BJ (cell line): ENCODE measurements around the gene ATP2C2. TPM values are rescaled to one million over a fixed set of nuclear protein-coding genes. Genes with fewer than 3 reads are reported as not detected.

ENCODE experiments used
- CTCF ChIA-PET: fragments of 350-600 bp; formaldehyde crosslinking; extraction: SDS; loops from one replicate; lab custom pipeline; 2021; ENCODE audit warnings: antibody characterized with exemption, inconsistent platforms; lab: Yijun Ruan, JAX
- POLR2A ChIA-PET: fragments of 300-600 bp; sonication (Branson Sonifier 250); formaldehyde crosslinking; extraction: SDS; loops from one replicate; lab custom pipeline; 2021; ENCODE audit warnings: antibody characterized with exemption; lab: Charles Lee
- DNase-seq: peaks from one replicate; pipeline ENCODE4 v3.0.0-alpha.2; 2011; ENCODE audit warnings: low read depth
- H3K27me3 ChIP-seq: 2 replicates; pipeline ENCODE4 v1.6.0; 2011; ENCODE audit warnings: low read length; ENCODE audit not compliant: control insufficient read depth, insufficient read depth
- H3K36me3 ChIP-seq: 2 replicates; pipeline ENCODE4 v1.5.1; 2011; ENCODE audit warnings: low read length; ENCODE audit not compliant: control insufficient read depth, insufficient read depth
- H3K4me3 ChIP-seq: 2 replicates; pipeline ENCODE4 v1.5.1; 2011; ENCODE audit warnings: low read depth, mild to moderate bottlenecking, control low read depth, low read length
- polyA plus RNA-seq: library from polyadenylated mRNA; depleted of rRNA; stranded (reverse); fragments of >200 nt; gene quantifications from 2 replicates; pipeline ENCODE4 v1.2.3, GENCODE V29; 2011
- TF ChIP-seq, protein P1 (sequence below): IDR thresholded peaks from 2 replicates; pipeline ENCODE4 v1.5.1; 2011; ENCODE audit warnings: low read depth, mild to moderate bottlenecking, control low read depth, inconsistent platforms, low read length, moderate library complexity; ENCODE audit not compliant: insufficient read depth

ATP2C2 gene
- polyA plus RNA-seq, 1 experiment = not detected

DNA sequence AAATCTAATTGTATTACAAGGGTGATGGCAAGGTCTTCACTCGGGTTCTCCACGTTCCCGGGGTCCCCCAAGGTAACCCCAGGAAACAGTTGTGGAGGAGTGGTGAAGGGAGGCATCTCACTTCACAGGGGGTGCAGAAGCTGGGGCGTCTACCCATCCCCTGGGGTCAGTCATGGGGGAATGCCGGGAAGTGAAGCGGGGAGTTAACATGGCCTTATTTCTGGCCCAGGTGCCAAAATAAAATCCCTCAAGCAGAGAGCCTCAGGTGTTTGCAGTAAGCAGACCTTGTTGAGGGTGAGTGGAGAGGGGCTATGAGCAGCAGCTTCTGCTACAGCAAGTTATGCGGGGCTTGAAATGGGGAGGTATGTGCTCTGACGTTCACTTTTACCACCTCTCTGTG lies 9.0 kb upstream of the ATP2C2 start:
- H3K27me3 ChIP-seq = peaks cover 4% of the 10 kb centered on the region
- ChIA-PET CTCF (no interaction called here), POLR2A (no interaction called here)
- no peak overlapping the region for H3K4me3 ChIP-seq
- TF ChIP-seq, protein P1, sequence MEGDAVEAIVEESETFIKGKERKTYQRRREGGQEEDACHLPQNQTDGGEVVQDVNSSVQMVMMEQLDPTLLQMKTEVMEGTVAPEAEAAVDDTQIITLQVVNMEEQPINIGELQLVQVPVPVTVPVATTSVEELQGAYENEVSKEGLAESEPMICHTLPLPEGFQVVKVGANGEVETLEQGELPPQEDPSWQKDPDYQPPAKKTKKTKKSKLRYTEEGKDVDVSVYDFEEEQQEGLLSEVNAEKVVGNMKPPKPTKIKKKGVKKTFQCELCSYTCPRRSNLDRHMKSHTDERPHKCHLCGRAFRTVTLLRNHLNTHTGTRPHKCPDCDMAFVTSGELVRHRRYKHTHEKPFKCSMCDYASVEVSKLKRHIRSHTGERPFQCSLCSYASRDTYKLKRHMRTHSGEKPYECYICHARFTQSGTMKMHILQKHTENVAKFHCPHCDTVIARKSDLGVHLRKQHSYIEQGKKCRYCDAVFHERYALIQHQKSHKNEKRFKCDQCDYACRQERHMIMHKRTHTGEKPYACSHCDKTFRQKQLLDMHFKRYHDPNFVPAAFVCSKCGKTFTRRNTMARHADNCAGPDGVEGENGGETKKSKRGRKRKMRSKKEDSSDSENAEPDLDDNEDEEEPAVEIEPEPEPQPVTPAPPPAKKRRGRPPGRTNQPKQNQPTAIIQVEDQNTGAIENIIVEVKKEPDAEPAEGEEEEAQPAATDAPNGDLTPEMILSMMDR = no peak
- H3K36me3 ChIP-seq = no peaks in the 10 kb centered on the region
- no peak for DNase-seq

DNA sequence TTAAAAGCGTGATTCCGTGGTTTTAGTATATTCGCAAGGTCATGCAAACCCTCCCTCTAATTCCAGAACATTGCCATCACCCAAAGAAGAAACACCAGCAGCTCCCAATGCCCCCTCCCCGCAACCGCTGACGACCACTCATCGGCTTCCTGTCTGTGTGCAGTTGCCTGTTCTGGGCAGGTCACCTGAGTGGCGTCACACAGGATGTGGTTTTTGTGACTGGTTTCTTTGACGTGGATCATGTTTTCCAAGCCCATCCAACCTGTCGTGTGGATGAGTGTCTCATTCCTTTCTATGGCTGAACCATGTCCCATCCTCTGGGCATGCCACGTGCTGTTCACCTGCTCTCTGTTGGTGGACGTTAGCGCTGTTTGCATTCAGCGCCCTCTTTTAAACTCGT lies 8.2 kb upstream of the ATP2C2 start:
- CTCF ChIA-PET = no interaction called here
- Histone ChIP-seq H3K36me3 (no peaks in the 10 kb centered on the region), H3K27me3 (peaks cover 4% of the 10 kb centered on the region), H3K4me3 (no peak overlapping the region)
- POLR2A ChIA-PET = no interaction called here
- TF ChIP-seq, protein P1 = no peak
- DNase-seq = no peak

DNA sequence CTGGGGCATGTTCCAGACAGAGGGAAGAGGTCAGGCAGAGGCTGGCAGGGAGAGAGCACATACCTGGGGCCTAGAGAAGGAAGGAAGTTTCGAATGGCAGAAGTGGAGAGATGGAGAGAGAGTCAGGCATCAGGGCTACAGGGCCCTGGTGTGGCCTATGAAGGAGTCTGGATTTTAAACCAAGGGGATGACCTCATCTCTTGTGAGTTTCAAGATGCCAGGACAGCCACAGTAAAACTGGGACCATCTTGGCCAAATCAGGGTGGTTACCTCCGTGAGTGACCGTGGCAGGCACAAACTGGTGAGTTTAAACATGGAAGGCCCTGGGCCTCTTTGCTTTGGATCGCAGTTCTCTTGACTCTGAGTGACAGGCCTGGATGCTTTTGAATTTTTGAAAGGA lies 7.6 kb upstream of the ATP2C2 start:
- CTCF ChIA-PET = no interaction called here
- Histone ChIP-seq H3K4me3 (no peak overlapping the region), H3K36me3 (no peaks in the 10 kb centered on the region), H3K27me3 (peaks cover 4% of the 10 kb centered on the region)
- POLR2A ChIA-PET = no interaction called here
- DNase-seq = no peak
- TF ChIP-seq, protein P1 = no peak

DNA sequence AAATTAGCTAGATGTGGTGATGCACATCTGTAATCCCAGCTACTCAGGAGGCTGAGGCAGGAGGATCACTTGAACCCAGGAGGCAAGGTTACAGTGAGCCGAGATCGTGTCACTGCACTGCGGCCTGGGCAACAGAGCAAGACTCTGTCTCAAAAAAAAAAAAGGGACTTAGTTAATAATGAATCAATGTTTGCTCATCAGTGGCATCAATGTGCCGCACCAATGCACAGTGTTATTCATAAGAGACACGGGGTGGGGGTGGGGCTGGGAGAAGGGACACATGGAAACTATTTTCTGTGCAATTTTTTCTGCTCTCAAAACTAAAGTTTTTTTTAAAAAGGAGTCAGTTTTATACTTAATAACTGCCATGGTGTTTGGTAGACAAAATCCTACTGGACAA lies 6.8 kb upstream of the ATP2C2 start:
- H3K27me3 ChIP-seq = peaks cover 5% of the 10 kb centered on the region
- no peaks in the 10 kb centered on the region for H3K36me3 ChIP-seq
- POLR2A ChIA-PET = no interaction called here
- CTCF ChIA-PET = no interaction called here
- no peak for DNase-seq
- H3K4me3 ChIP-seq = no peak overlapping the region
- TF ChIP-seq, protein P1 = no peak

DNA sequence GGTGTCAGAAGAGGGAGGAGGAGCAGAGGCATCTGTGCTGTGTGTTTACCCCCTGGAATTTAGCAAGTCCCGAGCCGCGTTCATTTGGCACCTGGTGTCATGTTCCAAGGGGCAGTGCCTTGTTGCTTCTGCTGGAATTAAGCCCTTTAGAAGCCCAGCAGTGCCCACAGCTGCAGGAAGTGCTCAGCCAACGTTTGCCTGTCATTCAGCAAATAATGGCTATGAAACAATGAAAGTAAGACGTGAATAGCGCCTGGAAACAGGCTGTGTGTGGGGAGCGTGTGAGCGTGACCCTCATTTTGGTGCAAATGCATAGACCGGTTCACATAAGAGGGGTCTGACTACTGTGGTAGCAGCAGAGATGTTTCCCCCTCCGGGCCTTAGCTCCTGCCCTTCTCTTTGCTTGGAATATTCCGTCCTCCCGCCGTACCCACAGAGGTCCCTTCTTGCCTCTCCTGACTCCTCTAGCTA lies 5.8 kb upstream of the ATP2C2 start:
- DNase-seq = no peak
- peaks cover 10% of the 10 kb centered on the region for H3K27me3 ChIP-seq
- TF ChIP-seq, protein P1 = no peak
- ChIA-PET CTCF (interaction anchor here (1.2 kb wide), 1 partner anchor 9 kb away, joined by 3 read pairs; no protein-coding TSS in a partner anchor), POLR2A (no interaction called here)
- H3K36me3 ChIP-seq = no peaks in the 10 kb centered on the region
- no peak overlapping the region for H3K4me3 ChIP-seq
